HG03196 (cell line): ENCODE results near the gene CEP63.

Source experiments
- ATAC-seq: cut with Tn5 transposase; IDR thresholded peaks from one replicate; pipeline ENCODE4 v1.9.1; 2021; ENCODE audit not compliant: unreplicated experiment

CEP63 gene

GRCh38 chr3:134485718-134486576 lies at the start of gene CEP63, which contains the start of gene ANAPC13:
Gene CEP63 (plus strand): TSS chr3:134486057. CDS start chr3:134495321, 9,264 bp downstream.
Gene ANAPC13 (minus strand): TSS chr3:134485985. CDS start chr3:134482904, 3,081 bp downstream.
- ATAC-seq, result peak; percentile 79

DNA sequence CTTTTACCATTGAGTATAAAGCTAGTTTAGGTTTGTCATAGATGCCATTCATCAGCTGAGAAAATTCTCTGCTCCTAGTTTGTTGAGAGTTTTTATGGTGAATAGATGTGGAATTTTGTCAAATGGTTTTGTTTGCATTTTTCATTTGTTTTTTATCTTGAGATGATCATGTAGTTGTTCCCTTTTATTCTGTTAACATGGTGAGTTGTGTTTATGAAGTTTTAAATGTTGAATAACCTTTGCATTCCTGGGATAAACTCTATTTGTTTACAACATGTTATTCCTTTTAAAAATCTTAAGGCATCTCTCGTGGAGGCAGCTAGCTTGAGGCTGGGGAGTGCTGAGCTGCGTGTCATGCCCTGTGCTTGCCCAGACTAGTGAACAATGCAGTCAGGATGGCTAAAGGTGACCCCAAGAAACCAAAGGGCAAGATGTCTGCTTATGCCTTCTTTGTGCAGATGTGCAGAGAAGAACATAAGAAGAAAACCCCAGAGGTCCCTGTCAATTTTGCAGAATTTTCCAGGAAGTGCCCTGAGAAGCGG lies 48.6 kb upstream of the CEP63 start:
- ATAC-seq, result no peak

- ATAC-seq, result no peak
Observed at GRCh38 chr3:134441321-134441720, 44.5 kb upstream of the CEP63 start.

GRCh38 chr3:134441821-134442220 lies 44.0 kb upstream of the CEP63 start:
- ATAC-seq, result no peak

- no peak for ATAC-seq
Observed at GRCh38 chr3:134445095-134445494, 40.8 kb upstream of the CEP63 start.

GRCh38 chr3:134445636-134446035 lies 40.2 kb upstream of the CEP63 start:
- ATAC-seq, result no peak

DNA sequence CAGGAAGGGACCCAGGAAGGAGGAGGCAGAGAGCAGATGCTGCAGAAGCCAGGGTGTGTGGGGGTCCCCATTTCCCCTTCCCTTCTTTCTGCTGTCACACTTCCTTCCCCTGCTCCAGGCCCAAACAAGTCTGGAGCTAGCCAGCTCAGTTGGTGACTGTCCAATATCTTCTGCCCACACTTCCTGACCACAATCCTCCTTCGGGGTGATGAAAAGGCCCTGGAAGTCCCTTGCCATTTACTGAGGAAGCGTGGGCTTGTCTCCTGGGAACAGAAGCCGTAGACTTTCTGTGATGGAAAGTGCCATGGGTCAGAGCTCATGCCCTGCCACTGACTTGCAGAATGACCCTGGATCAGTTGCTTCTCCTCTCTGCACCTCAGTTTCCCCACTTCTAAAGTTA lies 39.1 kb upstream of the CEP63 start:
- ATAC-seq, result no peak

- no peak for ATAC-seq
Observed at GRCh38 chr3:134447351-134447750, 38.5 kb upstream of the CEP63 start.

DNA sequence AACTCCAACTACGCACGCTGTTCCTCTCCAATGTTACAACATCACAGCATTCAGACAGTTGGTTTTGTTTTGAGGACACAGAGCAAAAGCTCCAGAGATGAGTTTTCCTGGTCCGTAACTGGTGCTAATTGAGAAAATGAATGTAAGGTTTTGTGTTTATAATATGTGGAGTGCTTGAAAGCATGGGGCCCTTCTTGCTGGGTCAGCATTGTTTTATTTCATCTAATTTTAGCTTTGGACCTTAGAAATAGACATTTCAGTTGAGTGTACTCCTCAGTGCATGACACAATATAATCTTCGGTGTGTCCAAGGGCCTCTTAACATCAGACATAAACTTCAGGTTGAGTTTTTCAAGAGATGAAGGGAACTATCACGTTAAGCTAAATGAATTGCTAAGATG lies 37.2 kb upstream of the CEP63 start:
- ATAC-seq, result no peak

- no peak for ATAC-seq
Observed at GRCh38 chr3:134449277-134449676, 36.6 kb upstream of the CEP63 start.

GRCh38 chr3:134449951-134450350 lies 35.9 kb upstream of the CEP63 start:
- ATAC-seq, result no peak

DNA sequence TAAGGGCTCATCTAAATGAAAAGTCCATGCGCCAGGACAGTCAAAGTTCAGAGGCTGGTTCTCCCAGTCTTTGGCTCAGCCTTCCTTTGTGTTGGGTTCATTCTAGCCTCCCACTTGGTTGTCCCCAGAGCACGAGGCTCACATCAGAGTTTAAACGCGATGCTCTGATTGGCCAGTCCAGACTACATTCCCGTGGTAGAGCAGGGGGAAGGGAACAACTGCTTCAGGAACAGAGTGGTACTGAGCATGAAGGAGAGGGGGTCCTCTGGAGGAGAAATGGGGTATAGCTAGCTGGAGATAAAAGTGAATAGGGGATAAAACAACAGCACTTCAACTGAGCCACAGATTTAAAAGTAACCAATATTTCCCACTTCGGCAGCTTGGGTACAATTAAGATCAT lies 32.2 kb upstream of the CEP63 start:
- ATAC-seq, result no peak

DNA sequence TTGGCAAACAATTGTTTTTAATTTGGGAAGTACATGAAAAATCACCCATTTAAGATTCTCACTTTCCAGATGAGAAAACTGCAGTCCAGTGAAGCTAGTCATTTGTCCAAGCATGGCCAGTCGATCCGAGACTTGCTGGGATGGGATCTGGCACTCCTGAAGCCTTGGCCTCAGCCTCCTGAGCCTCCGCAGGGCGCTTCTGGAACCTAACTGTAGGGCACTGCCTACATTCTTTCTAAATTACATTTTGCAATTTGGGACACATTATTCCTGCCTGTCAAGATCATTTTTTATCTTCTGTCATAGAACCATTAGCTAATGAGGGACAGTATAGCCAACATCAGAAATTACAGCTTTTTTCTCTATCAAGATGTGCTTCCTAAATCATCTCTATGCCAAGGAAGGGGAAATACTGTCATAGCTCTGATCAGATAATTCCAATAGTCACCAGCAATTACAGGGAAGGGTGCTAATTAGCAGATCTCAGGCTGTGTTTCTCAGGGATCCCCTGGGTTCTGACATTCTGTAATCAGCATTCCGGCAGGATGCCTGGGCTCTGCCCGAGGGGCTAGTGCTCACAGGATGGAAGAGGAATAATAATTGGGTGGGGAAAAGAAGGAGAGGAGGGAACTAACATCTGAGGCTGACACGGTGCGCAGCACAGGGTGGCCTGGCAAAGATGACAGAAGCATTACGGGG lies 28.3 kb upstream of the CEP63 start:
- no peak for ATAC-seq

GRCh38 chr3:134458406-134458945 lies 27.4 kb upstream of the CEP63 start:
- ATAC-seq, result no peak

GRCh38 chr3:134459562-134459961 lies 26.3 kb upstream of the CEP63 start:
- ATAC-seq, result no peak

GRCh38 chr3:134460965-134461364 lies 24.9 kb upstream of the CEP63 start:
- ATAC-seq, result no peak

GRCh38 chr3:134462331-134462941 lies 23.4 kb upstream of the CEP63 start:
- no peak for ATAC-seq

DNA sequence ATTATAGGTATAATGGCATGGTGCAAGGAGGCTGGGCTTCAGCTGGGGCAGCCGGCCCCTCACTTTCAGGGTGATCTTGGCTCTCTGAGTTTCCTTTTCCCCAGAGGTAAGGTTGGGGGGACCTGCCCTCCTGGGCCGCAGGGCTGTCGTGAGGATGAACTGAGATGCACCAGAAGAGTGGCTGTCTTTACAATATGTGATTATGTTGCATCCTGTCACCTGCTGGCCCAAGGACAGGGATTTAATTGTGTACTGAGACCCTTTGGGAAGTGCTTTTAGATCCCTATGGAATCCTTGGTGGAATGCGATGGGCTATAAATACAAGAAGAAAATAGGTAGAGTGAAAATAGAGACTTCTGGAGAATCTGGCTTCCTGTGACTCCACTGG lies 22.2 kb upstream of the CEP63 start:
- ATAC-seq, result no peak

DNA sequence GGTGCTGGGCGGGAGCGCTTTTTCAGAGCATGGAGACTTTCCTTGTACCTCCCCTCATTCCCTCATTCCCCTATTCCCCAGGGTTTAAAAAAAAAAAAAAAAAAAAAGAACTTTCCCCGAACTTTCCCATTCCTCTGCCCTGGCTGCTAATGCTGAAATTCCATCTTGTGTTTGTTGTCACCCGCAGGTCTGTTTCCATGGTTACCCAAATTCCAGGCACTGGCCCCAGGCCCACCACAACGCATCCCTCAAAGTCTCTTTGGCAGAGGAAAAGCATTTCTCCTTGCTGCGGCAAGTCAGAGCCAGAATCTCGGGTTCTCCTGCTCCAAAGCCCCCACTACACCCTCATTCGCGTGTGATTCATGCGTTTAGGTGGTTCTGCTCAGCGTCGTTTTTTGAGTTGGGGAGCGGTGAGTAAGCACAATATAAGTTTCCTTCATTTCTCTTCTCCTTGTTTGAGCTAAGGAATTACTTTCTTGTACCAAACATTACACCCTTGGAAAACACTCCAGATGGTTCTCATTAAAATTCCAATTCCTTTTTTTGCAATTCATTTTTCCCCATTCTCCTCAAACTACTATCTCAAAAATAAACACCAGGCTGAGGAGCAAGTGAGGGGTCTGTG lies 21.7 kb upstream of the CEP63 start:
- ATAC-seq, result no peak

DNA sequence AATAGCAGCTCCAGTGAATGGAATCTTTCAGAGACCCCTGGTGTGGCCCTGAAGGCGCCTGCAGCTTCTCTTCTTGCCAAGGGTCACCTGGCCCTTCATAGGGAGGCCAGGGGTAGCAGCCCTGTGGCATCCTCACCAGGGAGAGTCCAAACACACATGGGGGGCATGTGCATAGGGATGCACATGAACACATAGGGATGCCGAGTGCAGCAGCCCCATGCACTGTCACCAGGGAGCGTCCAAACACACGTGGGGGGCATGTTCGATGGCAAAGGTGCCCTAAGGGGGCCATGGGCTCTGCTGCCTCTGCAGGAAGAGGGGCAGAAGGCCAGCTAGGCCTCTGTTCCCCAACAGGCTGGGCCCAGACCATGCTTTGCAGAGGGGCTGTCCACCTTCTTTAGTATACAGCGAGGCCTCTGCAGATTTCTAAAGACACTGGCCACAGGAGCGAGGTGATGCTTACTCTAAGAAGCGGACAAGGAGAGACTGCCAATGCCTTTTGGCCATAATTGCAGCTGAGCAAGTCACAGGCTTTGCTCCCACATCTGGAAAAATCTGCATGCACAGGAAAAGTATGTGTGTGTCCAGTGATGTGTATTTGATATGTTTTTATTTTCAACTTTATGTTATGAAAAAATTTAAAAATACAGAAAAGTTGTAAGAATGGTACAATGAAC lies 21.0 kb upstream of the CEP63 start:
- ATAC-seq, result no peak
